ENCODE data around the gene RAI2. TPM values are rescaled to one million over a fixed set of nuclear protein-coding genes. Genes with fewer than 3 reads are reported as not detected.

RAI2 gene
- 0.57 to 0.78 TPM (median 0.77 TPM) in 3 replicates for total RNA-seq (2021)
- percentile 22 among the genes with signal in this experiment for Bru-seq, nascent RNA
- long read RNA-seq, experiment 1, partial matches to known transcripts = 0 of 3 reads
- long read RNA-seq, experiment 1, other reads (novel, unspliced or antisense) = 3 of 3 reads
- long read RNA-seq, experiment 2, partial matches to known transcripts = 0 of 1 reads
- long read RNA-seq, experiment 2, other reads (novel, unspliced or antisense) = 1 of 1 reads
- long read RNA-seq, experiment 3 = 0 reads

GRCh38 chrX:17860811-17861488 is at the start of gene RAI2:
Gene RAI2, minus strand, starts transcription at chrX:17861298. Its CDS starts 59,288 bp downstream, at chrX:17802010.
- H3K27ac Mint-ChIP-seq = no peak within 1 kb of the TSS
- peaks cover 16% of the 10 kb centered on the region for H3K4me1 Mint-ChIP-seq
- H3K36me3 Mint-ChIP-seq = no peaks in the 10 kb centered on the region
- TF ChIP-seq GRHL2 (CRISPR knock-in tag; IDR thresholded peaks at IDR 0.05; ENCODE audit: insufficient replicate concordance, severe bottlenecking) (no peak), ZNF423 (CRISPR knock-in tag; IDR thresholded peaks at IDR 0.05) (no peak), FOXP4 (CRISPR knock-in tag; IDR thresholded peaks at IDR 0.05) (no peak)
- TF ChIP-seq, protein P1, sequence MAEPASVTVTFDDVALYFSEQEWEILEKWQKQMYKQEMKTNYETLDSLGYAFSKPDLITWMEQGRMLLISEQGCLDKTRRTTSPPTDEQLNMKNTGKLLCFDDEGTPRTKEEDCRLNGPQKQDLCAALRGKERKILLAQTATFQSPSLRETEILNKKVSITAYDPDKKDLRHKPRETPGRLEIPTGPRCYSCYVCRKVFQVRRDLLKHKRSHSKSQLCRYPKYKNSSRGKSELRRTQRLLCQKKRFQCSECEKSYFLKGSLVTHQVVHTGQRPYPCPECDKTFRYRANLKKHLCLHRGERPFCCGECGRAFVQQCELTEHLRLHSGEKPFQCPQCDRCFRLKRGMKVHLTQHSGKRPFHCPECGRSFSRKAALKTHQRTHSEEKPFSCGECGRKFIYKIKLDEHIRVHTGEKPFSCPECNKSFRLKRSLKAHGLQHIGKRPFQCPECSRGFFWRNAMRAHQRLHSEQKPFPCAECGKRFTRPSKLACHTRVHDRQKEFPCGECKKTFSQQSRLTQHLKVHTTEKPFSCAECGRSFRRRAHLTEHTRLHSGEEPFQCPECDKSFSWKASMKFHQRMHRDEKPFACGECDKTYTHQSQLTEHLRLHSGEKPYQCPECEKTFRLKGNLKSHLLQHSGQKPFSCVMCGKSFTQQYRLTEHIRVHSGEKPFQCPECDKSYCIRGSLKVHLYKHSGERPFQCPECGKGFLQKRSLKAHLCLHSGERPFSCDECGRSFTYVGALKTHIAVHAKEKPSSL (CRISPR knock-in tag; conservative IDR thresholded peaks at IDR 0.05) = no peak
- peak; percentile 66 for ATAC-seq
- peaks cover 88% of the 10 kb centered on the region for H3K27me3 Mint-ChIP-seq (ENCODE audit: low read depth)
- POLR2A ChIA-PET = no interaction called here
- H3K4me3 Mint-ChIP-seq = peak within 1 kb of the TSS; percentile 78
- no peaks in the 10 kb centered on the region for H3K9me3 Mint-ChIP-seq
- DNase-seq (ENCODE audit: low spot score) = peak; percentile 44
- CTCF ChIA-PET = interaction anchor here (1.3 kb wide), 1 partner anchor 10 kb away, joined by 3 read pairs; no protein-coding TSS in a partner anchor

GRCh38 chrX:17888421-17888820 is 27.3 kb upstream of the RAI2 start:
- ChIA-PET POLR2A (no interaction called here), CTCF (interaction anchor here (1.0 kb wide), 1 partner anchor 9 kb away, joined by 3 read pairs; no protein-coding TSS in a partner anchor)
- no peak for DNase-seq (ENCODE audit: low spot score)
- Mint-ChIP-seq H3K9me3 (no peaks in the 10 kb centered on the region), H3K27me3 (ENCODE audit: low read depth) (peaks cover 22% of the 10 kb centered on the region), H3K4me3 (no peak overlapping the region), H3K4me1 (no peaks in the 10 kb centered on the region), H3K36me3 (no peaks in the 10 kb centered on the region), H3K27ac (no peak overlapping the region)
- no peak for ATAC-seq
- no peak for TF ChIP-seq MLX (CRISPR knock-in tag; IDR thresholded peaks at IDR 0.05)
- no peak for TF ChIP-seq ZNF396 (CRISPR knock-in tag; IDR thresholded peaks at IDR 0.05; ENCODE audit: borderline replicate concordance)
- no peak for TF ChIP-seq ZNF416 (CRISPR knock-in tag; IDR thresholded peaks at IDR 0.05)
- no peak for TF ChIP-seq AR (CRISPR knock-in tag; IDR thresholded peaks at IDR 0.05)
- no peak for TF ChIP-seq NFYB (CRISPR knock-in tag; conservative IDR thresholded peaks at IDR 0.05; ENCODE audit: low read depth)
- TF ChIP-seq, protein P2, sequence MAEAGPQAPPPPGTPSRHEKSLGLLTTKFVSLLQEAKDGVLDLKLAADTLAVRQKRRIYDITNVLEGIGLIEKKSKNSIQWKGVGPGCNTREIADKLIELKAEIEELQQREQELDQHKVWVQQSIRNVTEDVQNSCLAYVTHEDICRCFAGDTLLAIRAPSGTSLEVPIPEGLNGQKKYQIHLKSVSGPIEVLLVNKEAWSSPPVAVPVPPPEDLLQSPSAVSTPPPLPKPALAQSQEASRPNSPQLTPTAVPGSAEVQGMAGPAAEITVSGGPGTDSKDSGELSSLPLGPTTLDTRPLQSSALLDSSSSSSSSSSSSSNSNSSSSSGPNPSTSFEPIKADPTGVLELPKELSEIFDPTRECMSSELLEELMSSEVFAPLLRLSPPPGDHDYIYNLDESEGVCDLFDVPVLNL (CRISPR knock-in tag; IDR thresholded peaks at IDR 0.05; ENCODE audit: borderline replicate concordance, low read depth) = no peak
- no peak for TF ChIP-seq RELA (CRISPR knock-in tag; IDR thresholded peaks at IDR 0.05; ENCODE audit: borderline replicate concordance)
- no peak for TF ChIP-seq SMAD3 (CRISPR knock-in tag; IDR thresholded peaks at IDR 0.05; ENCODE audit: borderline replicate concordance)
- no peak for TF ChIP-seq GABPB1 (CRISPR knock-in tag; IDR thresholded peaks at IDR 0.05)
- TF ChIP-seq CTCF (IDR thresholded peaks at IDR 0.05) = no peak
- TF ChIP-seq, protein P3, sequence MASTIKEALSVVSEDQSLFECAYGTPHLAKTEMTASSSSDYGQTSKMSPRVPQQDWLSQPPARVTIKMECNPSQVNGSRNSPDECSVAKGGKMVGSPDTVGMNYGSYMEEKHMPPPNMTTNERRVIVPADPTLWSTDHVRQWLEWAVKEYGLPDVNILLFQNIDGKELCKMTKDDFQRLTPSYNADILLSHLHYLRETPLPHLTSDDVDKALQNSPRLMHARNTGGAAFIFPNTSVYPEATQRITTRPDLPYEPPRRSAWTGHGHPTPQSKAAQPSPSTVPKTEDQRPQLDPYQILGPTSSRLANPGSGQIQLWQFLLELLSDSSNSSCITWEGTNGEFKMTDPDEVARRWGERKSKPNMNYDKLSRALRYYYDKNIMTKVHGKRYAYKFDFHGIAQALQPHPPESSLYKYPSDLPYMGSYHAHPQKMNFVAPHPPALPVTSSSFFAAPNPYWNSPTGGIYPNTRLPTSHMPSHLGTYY (CRISPR knock-in tag; IDR thresholded peaks at IDR 0.05) = no peak
- TF ChIP-seq CBFB (CRISPR knock-in tag; IDR thresholded peaks at IDR 0.05; ENCODE audit: low read depth) = no peak
- no peak for TF ChIP-seq ZNF671 (CRISPR knock-in tag; IDR thresholded peaks at IDR 0.05)
- TF ChIP-seq, protein P4, sequence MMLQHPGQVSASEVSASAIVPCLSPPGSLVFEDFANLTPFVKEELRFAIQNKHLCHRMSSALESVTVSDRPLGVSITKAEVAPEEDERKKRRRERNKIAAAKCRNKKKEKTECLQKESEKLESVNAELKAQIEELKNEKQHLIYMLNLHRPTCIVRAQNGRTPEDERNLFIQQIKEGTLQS (CRISPR knock-in tag; conservative IDR thresholded peaks at IDR 0.05) = no peak
- no peak for TF ChIP-seq CREB1 (CRISPR knock-in tag; IDR thresholded peaks at IDR 0.05)
- TF ChIP-seq NFATC4 (CRISPR knock-in tag; IDR thresholded peaks at IDR 0.05) = no peak
- no peak for TF ChIP-seq TEAD1 (CRISPR knock-in tag; IDR thresholded peaks at IDR 0.05)
